ENCODE data around the gene VILL. TPM values are rescaled to one million over a fixed set of nuclear protein-coding genes. Genes with fewer than 3 reads are reported as not detected.

VILL gene
- total RNA-seq, 6 donors from 2014 or later: 5.6 to 41.9 (median 19.0) TPM

DNA sequence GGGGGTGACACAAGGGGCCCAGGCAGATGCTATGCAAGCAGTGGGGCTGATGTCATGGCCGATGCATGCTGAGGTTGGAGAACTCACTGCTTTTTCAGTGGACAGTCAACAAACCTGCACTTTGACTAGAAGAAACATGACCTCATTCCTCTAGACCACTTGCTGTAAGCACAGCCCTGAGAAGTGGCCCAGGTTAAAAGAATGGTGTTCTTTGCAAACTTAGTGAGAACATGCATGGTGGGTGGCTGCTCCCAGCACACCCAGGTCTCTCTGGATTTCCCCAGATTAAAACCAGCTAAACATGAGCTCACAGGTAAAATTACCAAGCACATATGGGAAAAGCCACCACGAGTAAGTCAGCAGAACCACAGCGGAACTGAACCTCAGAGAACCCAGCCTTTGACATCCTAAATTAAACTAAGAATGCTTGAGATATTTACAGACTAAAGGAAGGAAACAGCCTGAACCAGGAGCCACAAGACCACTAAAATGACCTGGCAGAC is 64.0 kb downstream of the VILL start:
- DNase-seq (peak in 1 of 2 donors; percentile 56), ATAC-seq (ENCODE audit: low FRiP score in 2 of 2) (peak in 1 of 2 donors; percentile 77)
- no peaks in the 10 kb centered on the region for H3K9me3 ChIP-seq
- H3K27me3 ChIP-seq: no peaks in the 10 kb centered on the region
- TF ChIP-seq POLR2A (IDR thresholded peaks at IDR 0.05): no peak
- TF ChIP-seq, protein P1, sequence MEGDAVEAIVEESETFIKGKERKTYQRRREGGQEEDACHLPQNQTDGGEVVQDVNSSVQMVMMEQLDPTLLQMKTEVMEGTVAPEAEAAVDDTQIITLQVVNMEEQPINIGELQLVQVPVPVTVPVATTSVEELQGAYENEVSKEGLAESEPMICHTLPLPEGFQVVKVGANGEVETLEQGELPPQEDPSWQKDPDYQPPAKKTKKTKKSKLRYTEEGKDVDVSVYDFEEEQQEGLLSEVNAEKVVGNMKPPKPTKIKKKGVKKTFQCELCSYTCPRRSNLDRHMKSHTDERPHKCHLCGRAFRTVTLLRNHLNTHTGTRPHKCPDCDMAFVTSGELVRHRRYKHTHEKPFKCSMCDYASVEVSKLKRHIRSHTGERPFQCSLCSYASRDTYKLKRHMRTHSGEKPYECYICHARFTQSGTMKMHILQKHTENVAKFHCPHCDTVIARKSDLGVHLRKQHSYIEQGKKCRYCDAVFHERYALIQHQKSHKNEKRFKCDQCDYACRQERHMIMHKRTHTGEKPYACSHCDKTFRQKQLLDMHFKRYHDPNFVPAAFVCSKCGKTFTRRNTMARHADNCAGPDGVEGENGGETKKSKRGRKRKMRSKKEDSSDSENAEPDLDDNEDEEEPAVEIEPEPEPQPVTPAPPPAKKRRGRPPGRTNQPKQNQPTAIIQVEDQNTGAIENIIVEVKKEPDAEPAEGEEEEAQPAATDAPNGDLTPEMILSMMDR (IDR thresholded peaks at IDR 0.05): no peak
- TF ChIP-seq POLR2AphosphoS5 (IDR thresholded peaks at IDR 0.05): no peak
- TF ChIP-seq EP300 (IDR thresholded peaks at IDR 0.05): no peak
- H3K4me1 ChIP-seq: peaks cover 3 to 12% (median 8%) of the 10 kb centered on the region in 4 donors
- WGBS, 2 donors: 49 to 62% methylated on average over 3 of the region's 3 CpGs
- H3K4me3 ChIP-seq: no peak overlapping the region
- H3K27ac ChIP-seq: peak overlapping the region in 2 of 4 donors; percentile 21 to 40
- no peaks in the 10 kb centered on the region for H3K36me3 ChIP-seq

Small RNAs within 50 kb of the gene (small RNA-seq; reads per million reads assigned to genes)
- gene MIR26A1 (2.0 to 4.1 (median 2.9) reads per million in 4 donors), gene RF00019 (0 reads per million in 4 donors)

Other genes starting within 250 kb of the VILL start
- 10 to 100 TPM; 35.6 to 78.1 (median 55.5) TPM for gene CTDSPL, start 128.9 kb upstream of the VILL start, total RNA-seq
- 10 to 100 TPM; 20.8 to 80.1 (median 36.1) TPM for gene PLCD1, start 38.9 kb downstream of the VILL start, total RNA-seq
- 10 to 100 TPM in 3 of 6 donors, 1 to 10 TPM in 3; 2.3 to 34.8 (median 14.3) TPM for gene DLEC1, start 48.4 kb downstream of the VILL start, total RNA-seq
- 100 to 1,000 TPM in 4 of 6 donors, 10 to 100 TPM in 2; 67.1 to 170 (median 116) TPM for gene ACAA1, start 146.3 kb downstream of the VILL start, total RNA-seq
- 100 to 1,000 TPM in 2 of 6 donors, 10 to 100 TPM in 4; 38.1 to 116 (median 83.3) TPM for gene MYD88, start 147.9 kb downstream of the VILL start, total RNA-seq
- gene OXSR1, start 174.8 kb downstream of the VILL start, total RNA-seq: 10 to 100 TPM; 26.6 to 43.7 (median 31.6) TPM

Measured in upper lobe of left lung (tissue), 6 donors.